ENCODE data around the gene CALU.

Gene CALU

GRCh38 chr7:128755075-128755818, 16.1 kb downstream of the CALU start:
- no peak for DNase-seq

- DNase-seq = no peak
Observed at GRCh38 chr7:128755819-128756476, 16.8 kb downstream of the CALU start.

GRCh38 chr7:128757203-128757602, 18.0 kb downstream of the CALU start:
- DNase-seq = no peak

- no peak for DNase-seq
Observed at GRCh38 chr7:128758553-128758952, 19.4 kb downstream of the CALU start.

- no peak for DNase-seq
Observed at GRCh38 chr7:128759242-128759641, 20.1 kb downstream of the CALU start.

GRCh38 chr7:128763541-128763940, 24.4 kb downstream of the CALU start:
- no peak for DNase-seq

- DNase-seq = no peak
Observed at GRCh38 chr7:128767475-128768110, 28.4 kb downstream of the CALU start.

GRCh38 chr7:128770233-128770632, 31.1 kb downstream of the CALU start:
- DNase-seq = no peak

GRCh38 chr7:128773604-128774003, 34.4 kb downstream of the CALU start:
- no peak for DNase-seq

GRCh38 chr7:128774029-128774689, 35.0 kb downstream of the CALU start:
- DNase-seq = no peak

- DNase-seq = no peak
Observed at GRCh38 chr7:128774921-128775320, 35.8 kb downstream of the CALU start.

GRCh38 chr7:128775744-128776474, 36.8 kb downstream of the CALU start, which contains the start of gene OPN1SW:
OPN1SW (minus strand) TSS chr7:128775794; CDS start chr7:128775781, 13 bp downstream.
- DNase-seq = no peak

GRCh38 chr7:128777156-128778123, 38.3 kb downstream of the CALU start:
- no peak for DNase-seq

- no peak for DNase-seq
Observed at GRCh38 chr7:128778946-128779345, 39.8 kb downstream of the CALU start.

GRCh38 chr7:128781126-128781525, 42.0 kb downstream of the CALU start:
- DNase-seq = peak; percentile 80

- no peak for DNase-seq
Observed at GRCh38 chr7:128781851-128782250, 42.7 kb downstream of the CALU start.

GRCh38 chr7:128783143-128783861, 44.1 kb downstream of the CALU start:
- DNase-seq = peak; percentile 93

- no peak for DNase-seq
Observed at GRCh38 chr7:128785738-128786137, 46.6 kb downstream of the CALU start.

GRCh38 chr7:128788446-128789412, 49.6 kb downstream of the CALU start:
- DNase-seq = no peak
